COLO829 (cell line): ENCODE measurements around the gene SLC43A1.
A peak's percentile ranks its signal among the peaks of the same experiment; 100 is the strongest.

Source experiments
- DNase-seq: peaks from one replicate; pipeline ENCODE4 v3.0.0; 2012; ENCODE audit warnings: low spot score

The SLC43A1 gene

DNA sequence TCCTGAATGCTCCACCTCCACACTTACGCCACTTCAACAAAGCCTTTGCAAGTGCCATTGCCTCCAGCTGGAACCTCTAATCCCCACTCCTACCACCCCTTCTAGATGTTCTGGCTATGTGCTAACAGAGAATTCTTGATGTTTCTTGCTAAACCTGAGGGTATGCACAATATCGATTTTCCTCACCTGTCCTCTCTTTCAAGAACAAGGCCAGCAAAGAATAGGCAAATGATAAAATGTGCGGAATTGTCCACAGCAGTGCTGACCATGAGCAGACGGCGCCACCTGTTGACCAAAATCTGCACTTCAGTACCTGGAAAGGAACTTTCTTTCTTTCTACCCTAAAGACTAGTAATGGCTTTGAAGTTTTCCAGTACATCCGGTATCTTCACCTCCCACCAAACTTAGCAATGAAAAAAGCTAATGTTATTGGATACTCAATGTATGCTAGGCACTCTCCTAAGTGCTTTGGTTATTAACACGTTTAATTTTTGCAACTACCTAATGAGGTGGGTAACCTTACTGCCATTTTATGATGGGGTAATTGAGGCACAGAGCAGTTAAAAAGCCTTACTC, 11.6 kb upstream of the SLC43A1 start:
- DNase-seq = no peak

DNA sequence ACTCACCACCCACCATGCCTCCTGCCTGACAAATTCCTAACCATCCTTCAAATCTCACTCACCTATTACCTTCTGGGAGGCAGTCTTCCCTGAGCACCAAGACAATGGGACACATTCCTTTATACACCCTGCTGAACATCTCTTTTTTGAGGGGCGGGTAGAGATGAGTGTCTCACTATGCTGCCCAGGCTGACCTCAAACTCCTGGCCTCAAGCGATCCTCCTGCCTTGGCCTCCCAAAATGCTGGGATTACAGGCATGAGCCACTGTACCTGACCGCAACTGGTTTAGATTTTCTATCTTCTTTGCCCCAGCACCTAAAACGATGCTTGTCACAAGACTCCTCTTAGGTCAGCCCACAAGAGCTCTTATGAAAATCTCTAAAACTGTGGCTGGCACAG, 7.9 kb upstream of the SLC43A1 start:
- no peak for DNase-seq

DNA sequence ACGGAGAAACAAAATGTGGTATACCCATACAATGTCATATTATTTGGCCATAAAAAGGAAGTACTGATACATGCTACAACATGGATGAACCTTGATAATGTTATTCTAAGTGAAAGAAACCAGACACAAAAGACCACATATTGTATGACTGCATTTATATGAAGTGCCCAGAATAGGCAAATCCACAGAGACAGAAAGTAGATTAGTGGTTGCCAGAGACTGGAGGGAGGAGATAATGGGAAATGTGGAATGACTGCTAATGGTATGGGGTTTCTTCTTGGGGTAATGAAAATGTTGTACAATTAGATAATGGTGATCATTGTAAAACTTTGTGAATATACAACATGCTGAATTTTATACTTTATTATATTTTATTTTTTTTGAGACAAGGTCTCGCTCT, 5.6 kb upstream of the SLC43A1 start:
- DNase-seq = no peak

DNA sequence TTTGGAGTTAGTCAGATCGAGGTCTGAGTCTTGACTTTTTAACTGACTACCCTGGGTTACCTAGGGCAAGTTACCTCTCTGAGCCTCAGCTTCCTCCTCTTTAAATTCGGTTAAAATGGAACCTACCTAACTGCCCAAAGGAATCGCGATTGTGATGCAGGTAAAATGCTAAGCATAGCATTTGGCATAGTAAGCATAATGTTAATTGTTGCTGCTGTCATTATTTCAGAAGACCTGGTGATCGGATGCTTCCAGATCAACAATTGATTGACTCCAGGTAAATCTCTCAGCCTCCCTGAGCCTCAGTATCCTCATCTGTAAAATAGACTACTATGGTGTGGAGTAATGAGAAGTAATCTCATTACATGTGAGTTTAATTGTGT, 550 bp upstream of the SLC43A1 start:
- DNase-seq = no peak

DNA sequence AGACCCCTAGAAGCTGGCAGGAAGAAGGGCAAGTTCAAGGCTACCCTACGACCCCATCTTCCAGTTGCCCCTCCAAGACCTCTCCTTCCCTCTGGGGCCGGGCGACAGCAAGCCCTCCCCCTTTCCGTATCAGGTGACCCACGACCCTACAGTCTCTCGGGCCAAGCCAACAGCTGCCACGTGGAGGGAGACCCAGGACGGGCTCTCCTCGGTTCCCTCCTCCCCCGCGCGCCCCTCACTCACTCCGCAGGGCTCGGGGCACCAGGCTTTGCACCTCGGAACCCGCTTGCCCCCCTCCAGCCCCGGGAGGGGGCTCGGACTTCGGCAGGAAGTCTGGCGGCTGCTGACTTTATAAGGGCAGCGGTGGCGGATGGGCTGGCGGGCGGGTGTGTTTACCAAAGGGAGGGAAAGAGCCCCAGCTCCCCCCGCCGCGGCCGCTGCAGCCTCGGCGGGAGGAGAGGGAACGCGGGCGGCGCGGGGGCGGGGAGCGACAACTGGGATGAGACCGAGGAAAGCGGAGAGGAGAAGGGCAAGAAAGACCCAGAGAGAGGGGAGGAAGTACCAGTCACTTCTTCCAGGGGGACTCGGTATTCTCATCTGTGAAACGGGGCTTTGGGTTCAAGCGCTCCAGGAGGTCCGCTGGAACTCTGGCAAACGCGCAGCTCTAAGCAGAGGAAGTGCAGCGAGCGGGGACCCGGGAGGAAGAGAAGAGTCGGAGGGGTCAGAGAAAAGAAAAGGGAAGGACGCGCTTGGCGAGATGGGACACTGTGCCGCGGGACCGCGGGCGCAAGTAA, 767 bp downstream of the SLC43A1 start:
- no peak for DNase-seq

DNA sequence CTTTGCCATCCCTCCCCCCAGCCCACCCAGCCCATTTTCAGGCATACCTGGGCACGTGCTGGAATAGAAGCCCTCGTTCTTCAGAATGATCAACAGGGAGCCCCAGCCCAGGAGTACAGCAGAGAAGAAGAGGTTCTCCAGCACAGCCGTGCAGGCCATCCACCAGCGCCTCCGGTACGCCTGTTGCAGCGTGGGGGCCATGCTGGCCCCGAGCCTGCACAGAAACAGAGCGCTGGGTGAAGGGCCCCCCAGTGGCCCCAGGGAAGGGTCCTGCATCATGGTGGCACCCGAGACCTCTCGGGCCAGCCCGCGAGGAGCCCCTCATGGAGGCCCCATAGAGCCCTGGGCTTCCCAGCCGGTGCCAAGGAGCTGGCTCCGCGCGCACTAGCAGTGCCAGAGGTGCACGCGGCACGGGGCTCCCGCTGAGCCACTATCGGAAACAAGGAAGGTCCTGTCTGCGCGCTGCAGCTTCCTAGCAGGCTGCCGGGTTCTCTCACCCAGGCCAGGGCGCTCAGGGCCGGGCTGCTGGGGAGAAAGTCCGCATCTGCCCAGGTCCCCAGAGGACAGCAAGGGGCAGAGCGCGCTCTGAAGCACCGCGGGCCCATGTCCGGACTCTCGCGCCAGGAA, 1.5 kb downstream of the SLC43A1 start:
- DNase-seq = no peak

DNA sequence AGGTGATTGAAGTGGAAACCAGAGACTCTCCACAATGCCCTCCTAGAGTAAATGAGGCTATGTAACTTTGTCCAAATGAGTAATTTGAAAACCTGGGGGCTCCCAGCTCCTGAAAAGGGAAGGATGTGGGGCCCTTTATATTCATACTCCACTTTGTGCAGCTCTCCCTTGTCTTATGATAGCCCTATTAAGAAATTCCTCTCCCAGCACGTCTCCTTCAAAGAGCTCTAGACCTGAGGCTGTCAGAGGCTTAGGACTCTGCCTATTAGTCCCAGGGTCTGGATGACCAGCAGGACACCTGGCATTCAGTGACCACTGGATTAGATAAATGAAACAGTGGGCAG, 2.1 kb downstream of the SLC43A1 start:
- DNase-seq = no peak

DNA sequence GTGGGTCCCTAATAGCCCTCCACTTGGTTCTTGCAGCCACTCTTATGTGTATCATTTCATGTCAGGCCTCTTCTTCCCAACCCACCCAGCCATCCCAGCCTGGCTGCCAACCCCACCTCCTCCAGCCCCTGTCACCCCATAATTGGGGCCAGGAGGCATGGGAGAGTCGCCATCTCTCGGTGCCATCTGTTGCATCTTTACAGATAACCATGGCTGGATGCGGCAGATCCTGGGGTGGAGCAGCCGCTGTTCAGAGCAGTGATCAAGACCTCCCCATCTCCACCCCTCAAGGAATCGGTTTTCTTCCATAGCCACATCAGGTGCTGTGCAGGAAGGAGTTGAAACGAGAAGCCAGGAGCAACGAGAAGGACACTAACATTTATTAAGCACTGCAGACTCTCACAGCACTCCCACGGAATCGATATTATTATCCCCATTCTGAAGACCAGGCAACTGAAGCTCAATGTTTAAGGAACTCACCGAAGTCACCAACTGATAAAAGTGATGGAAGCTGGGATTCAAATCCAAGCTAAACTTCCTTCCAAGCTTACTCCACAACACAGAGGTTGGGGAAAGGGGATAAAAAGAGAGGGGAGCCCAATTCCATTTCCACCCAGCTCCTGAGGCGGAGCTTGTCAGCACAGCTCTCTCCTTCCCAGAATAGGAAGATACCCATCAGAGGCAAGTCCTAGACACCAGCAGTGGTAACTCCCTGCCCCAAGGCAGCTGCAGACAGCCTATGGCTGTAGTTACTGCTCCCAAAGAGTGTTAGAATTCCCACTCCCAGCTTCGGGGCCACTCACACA, 2.7 kb downstream of the SLC43A1 start:
- DNase-seq = no peak

DNA sequence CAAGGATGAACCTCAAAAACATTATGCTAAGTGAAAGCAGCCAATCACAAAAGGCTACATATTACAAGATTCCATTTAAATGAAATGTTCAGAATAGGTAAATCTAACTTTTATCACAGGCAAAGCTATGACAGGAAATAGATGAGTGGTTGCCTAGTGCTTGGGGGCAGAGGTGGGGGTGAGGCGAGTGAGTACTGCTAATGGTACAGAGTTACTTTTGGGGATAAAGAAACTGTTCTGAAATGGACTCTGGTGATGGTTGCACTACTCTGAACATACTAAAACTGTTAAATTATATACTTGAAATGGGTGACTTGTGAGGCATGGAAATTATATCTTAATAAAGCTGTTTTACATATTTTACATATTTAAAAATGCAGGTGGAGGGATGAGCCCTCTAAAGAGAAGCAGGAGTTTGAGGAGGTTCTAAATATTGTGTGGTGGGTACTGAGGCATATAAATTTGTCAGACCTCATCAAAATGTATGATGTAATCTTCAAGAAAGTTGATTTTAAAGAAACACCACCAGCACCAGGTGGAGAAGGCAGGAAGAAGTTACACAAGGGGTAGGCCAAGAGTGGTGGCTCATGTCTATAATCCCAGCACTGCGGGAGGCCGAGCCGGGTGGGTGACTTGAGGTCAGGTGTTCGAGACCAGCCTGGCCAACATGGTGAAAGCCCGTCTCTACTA, 3.6 kb downstream of the SLC43A1 start:
- DNase-seq = no peak

DNA sequence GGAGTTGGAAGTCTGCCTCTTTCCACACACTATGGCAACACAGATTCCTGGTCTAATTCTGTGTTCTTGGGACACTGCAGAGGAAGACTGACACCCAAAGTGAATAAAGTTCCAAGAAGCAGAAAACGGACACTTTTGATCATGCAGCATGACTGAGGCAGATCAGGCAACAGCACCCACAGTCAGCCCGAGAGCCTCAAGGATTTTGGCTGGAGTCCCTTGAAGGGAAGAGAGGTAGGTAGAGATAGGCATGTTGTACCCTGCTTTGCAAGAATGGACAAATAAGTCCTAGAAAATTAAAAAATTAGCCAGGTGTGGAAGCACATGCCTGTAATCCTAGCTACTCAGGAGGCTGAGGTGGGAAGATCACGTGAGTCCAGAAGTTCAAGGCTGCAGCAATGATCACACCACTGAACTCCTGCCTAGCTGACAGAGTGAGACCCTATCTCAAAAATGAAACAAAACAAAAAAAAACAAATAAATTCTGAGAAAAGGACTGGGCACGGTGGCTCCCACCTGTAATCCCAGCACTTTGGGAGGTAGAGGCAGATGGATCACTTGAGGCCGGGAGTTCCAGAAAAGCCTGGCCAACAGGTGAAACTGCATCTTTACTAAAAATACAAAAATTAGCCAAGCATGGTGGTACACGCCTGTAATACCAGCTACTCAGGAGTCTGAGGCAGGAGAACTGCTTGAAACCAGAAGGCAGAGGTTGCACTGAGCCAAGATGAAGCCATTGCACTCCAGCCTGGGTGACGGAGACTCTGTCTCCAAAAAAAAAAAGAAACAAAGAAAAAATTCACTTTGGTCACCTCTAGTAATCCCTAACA, 6.9 kb downstream of the SLC43A1 start:
- DNase-seq = no peak

DNA sequence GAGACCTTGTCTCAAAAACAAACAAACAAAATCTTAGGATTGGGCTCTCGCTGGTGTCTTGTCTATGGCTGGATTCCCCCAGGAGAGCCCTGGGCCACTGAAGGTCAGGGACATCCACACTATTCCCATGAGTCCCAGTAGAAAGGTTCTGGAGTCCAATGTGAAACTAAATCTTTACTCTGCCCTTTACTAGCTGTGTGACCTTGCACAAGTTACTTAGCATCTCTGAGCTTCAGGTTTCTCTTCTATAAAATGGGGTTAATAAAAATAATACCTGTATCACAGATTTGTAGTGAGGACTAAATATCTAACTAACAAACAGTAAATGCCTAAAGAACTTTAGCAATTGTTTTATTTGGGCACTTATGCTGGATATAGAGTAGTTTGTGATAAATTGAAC, 9.0 kb downstream of the SLC43A1 start:
- no peak for DNase-seq

DNA sequence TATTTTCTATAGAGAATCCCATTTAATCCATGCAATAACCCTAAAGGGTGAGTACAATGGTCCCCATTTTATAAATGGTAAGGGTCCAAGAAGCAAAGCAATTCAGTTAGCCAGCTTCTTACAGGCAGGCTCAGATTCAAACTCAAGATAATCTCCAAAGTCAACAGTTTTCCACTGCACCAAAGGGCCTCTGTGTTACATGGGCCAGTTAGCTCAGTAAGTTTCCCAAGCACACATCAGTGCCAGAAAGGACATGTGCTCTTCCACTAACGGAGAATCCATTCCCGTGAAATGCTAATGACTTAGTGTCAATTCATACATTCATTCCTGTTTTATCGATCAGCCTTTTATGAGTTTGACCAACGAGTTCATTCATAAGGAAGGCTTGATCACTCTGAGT, 11.0 kb downstream of the SLC43A1 start:
- DNase-seq = no peak

DNA sequence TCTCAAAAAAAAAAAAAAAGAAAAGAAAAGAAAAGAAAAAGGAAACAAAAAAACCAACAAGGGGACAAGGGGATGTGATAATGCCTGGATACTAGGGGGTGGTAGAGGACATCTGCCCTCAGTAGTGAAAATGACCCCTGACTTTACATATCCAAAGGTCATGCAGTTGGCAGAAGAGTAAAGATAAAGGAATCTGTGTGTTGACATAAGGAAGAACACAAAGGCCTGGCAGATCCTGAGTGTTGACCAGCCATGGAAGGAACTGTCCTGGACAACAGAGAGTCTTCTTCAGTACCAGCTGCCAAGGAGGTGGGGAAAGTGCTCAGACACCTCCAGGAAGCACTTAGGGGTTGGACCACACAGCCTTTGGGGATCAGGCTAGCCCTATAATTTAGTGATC, 12.6 kb downstream of the SLC43A1 start:
- no peak for DNase-seq

DNA sequence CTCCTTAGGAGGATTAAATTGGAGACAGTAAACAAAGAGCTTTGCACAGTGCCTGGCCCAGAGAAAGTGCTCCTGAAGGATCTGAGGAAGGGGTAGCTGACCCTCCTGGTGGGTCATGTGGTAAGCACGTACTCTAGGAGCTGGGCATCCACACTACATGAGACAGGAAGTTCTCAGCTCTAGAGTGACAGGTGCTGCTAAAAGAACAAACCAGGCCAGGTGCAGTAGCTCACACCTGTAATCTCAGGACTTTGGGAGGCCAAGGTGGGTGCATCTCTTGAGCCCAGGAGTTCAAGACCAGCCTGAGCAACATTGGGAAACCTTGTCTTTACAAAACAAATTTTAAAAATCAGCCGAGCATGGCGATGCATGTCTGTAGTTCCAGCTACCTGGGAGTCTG, 13.1 kb downstream of the SLC43A1 start:
- no peak for DNase-seq

DNA sequence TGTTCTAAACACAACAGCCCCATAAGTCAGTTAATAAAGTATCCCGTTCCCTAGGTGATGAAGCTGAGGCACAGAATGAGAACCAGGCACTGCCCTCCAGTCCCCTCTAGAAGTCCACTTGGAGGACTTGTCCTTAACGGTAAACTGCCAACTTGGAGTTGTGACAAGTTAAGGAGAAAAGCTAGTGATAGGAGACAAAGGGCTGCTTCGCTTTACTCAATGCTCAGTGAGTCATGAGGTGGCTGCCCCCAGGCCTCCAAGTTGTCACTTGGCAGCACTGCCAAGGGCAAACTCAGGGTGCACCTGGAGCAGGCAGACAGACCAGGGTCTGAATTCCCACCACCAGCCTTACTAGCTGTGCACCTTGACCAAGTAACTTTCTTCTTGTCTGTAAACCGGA, 13.5 kb downstream of the SLC43A1 start:
- no peak for DNase-seq

DNA sequence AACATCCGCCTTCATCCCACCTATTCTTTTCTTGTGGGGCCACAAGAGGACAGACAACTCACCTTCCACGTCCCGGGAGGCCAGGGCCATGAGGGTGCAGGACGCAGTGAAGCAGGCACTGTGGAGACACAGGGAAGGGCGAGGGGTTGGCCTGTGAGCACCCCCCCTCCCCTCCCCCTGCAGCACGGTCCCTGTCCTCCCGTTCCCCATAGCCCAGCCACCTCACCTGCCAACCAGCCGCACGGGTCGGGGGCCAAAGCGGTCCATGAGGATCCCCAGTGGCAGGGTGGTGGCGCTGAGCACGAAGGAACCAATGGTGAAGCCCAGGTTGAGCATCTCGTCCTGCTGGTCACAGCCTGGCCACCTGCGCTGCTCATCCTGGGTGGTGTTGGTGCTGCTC, 14.6 kb downstream of the SLC43A1 start:
- DNase-seq = no peak

DNA sequence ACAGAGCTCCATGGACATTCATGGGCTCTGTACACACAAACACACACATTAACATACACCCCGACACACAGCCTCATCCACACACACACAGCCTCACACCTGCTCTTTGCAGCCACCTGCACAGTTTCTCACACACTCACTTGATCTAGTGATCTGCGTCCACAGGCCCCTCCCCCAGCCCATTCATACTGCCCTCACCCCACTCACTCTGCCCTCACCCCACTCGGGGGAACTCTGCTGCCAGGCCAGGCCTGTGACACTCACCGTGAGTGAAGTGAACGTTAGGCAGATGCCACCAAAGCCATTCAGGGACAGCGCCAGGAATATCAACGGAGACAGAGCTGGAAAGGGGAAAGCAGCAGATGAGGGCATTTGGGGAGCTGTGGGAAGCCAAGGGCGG, 15.0 kb downstream of the SLC43A1 start:
- DNase-seq = no peak

DNA sequence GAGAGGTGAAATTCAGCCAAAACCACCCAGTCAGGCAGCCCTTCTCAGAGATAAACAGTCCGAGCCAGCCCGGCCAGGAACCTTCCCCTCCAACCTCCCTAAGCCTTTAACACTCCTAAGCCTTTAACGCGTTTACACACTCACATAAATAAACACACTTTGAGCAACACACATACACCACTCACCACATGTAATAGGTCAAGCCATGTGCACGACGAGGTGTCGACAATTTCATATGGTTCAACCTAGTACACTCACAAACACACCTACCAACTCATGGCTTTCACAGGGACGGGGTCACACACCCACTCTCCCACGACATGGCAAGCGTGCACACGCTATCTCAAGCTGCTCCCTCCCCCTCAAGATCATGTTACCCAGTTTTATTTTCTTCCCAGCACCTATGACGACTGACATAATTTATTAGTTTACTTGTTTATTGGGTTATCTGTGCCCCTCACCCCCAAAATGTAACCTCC, 15.5 kb downstream of the SLC43A1 start:
- no peak for DNase-seq

DNA sequence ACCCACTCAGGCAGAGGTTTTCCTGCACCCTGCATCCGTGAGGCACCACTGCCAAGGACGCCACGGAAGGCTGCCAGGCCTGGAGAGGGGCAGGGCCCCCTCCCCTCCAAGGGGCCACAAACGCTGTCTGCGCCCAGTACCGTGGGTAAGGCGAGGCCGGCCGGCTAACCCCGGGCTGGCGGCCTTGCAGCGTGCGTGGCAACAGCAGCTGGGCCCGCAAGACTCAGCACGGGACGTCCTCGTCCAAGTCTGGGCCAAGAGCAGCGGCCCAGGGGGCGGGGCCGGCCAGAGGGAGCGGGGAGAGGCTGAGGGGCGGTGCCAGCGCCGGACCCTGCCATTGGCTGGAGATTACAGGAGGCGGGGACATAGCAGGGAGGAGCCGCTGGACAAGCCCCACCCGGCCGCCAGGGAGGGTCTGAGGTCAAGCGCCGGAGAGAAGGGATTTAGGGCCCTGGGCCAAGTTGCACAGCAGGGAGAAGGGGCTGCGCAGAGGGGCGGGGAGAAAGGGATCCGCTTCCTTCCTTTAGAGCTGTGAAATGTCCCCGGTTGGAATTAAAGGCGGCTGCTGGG, 16.0 kb downstream of the SLC43A1 start:
- DNase-seq = peak; percentile 98

DNA sequence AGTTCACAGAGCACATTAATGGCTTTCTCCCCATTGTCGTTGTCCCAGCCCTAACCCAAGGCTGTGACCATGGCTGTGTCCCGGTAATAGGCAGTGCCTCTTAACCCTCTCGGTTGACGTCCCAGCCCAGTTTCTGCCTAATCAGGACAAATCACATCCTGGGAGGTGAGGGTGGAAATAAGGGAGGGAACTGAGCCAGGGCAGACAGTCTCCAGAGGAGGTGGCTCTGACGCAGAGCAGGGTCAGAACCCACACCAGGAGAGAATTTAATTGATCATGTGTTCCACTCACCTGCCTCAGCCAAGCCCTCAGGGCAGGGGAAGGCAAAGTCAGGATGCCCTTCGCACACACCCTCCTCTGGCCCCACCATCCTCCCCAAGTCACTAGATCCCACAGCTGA, 17.0 kb downstream of the SLC43A1 start:
- no peak for DNase-seq
